Natural killer cell (primary cell): ENCODE measurements around the gene YTHDF1. TPM values are rescaled to one million over a fixed set of nuclear protein-coding genes. Genes with fewer than 3 reads are reported as not detected.

ENCODE experiments used
- ATAC-seq, 3 donors: fragments of 150-1000 bp in 2 of 3; fragments of 200-7000 bp in 1 of 3; cut with Tn5 transposase; 1 replicate in 1 of 3; 2 replicates in 2 of 3; pipeline ENCODE4 v1.10.0; 2021; ENCODE audit warnings: mild to moderate bottlenecking in 2 of 3, moderate library complexity in 2 of 3
- DNase-seq, 2 donors: peaks; one replicate each; pipeline versions ENCODE4 v3.0.0 to v3.0.0-alpha.2; 2013 to 2021; ENCODE audit warnings: mixed read lengths in 1 of 2
- H3K27ac ChIP-seq: one replicate; pipeline ENCODE4 v1.5.1; 2013; ENCODE audit warnings: mild to moderate bottlenecking, low read length
- H3K27me3 ChIP-seq: one replicate; pipeline ENCODE4 v1.6.1; 2013; ENCODE audit warnings: low read length; ENCODE audit not compliant: control insufficient read depth, insufficient read depth
- H3K36me3 ChIP-seq: one replicate; pipeline ENCODE4 v1.6.1; 2013; ENCODE audit warnings: low read length; ENCODE audit not compliant: control insufficient read depth, insufficient read depth
- H3K4me1 ChIP-seq: one replicate; pipeline ENCODE4 v1.6.1; 2013; ENCODE audit warnings: low read length; ENCODE audit not compliant: control insufficient read depth, insufficient read depth
- H3K4me3 ChIP-seq: one replicate; pipeline ENCODE4 v1.5.1; 2013; ENCODE audit warnings: low read length
- H3K9me3 ChIP-seq: one replicate; pipeline ENCODE4 v1.6.1; 2013; ENCODE audit warnings: low read length; ENCODE audit not compliant: control insufficient read depth, insufficient read depth
- H3K27ac Mint-ChIP-seq, 2 donors: one replicate each; pipeline ENCODE4 v1.8.0; 2022; ENCODE audit warnings: mild to moderate bottlenecking in 2 of 2, mixed read lengths in 2 of 2, moderate library complexity in 1 of 2
- H3K27me3 Mint-ChIP-seq, 2 donors: one replicate each; pipeline ENCODE4 v1.8.0; 2022; ENCODE audit warnings: low read depth in 2 of 2, mixed read lengths in 2 of 2
- H3K36me3 Mint-ChIP-seq: one replicate; pipeline ENCODE4 v1.8.0; 2022; ENCODE audit warnings: mixed read lengths
- H3K4me1 Mint-ChIP-seq, 2 donors: one replicate each; pipeline ENCODE4 v1.8.0; 2022; ENCODE audit warnings: mixed read lengths in 2 of 2
- H3K4me3 Mint-ChIP-seq: one replicate; pipeline ENCODE4 v1.8.0; 2022; ENCODE audit warnings: mild to moderate bottlenecking, moderate library complexity, mixed read lengths
- H3K9me3 Mint-ChIP-seq, 2 donors: one replicate each; pipeline ENCODE4 v1.8.0; 2022; ENCODE audit warnings: mixed read lengths in 2 of 2
- CTCF ChIP-seq: fragments of 200-600 bp; IDR thresholded peaks from one replicate; pipeline ENCODE4 v1.8.0; 2022; ENCODE audit warnings: antibody characterized with exemption
- WGBS: methylation state at CpG from one replicate; pipeline ENCODE4 v1.1.7; 2013; ENCODE audit warnings: missing lambda C conversion rate; ENCODE audit not compliant: insufficient coverage; 5-methylcytosine and 5-hydroxymethylcytosine counted together
- intact Hi-C: fragments of 100-400 bp; cut with micrococcal nuclease; formaldehyde crosslinking; loops from one replicate; pipeline ENCODE4 v1.14.2; 2022
- total RNA-seq, 4 donors: library from RNA; stranded (reverse); fragments of 120-200 nt in 1 of 4; gene quantifications; one replicate each; pipeline versions ENCODE4 v1.2.3 to v1.2.4, GENCODE V29; 2013 to 2022

Gene YTHDF1
- total RNA-seq, 3 donors from 2014 or later (not counting 1 experiment from before 2014, with no cell fraction given), result 39.1 to 43.1 (median 41.0) TPM

GRCh38 chr20:63187338-63188158 is 28.4 kb downstream of the YTHDF1 start:
- DNase-seq (no peak), ATAC-seq (no peak)
- 89% methylated on average over 7 of the region's 7 CpGs for WGBS
- H3K4me1 ChIP-seq, result no peaks in the 10 kb centered on the region
- no peak overlapping the region for H3K4me3 ChIP-seq
- no peak for TF ChIP-seq CTCF
- H3K4me3 Mint-ChIP-seq, result no peak overlapping the region
- H3K36me3 Mint-ChIP-seq, result no peaks in the 10 kb centered on the region
- H3K4me1 Mint-ChIP-seq, result no peaks in the 10 kb centered on the region
- H3K9me3 Mint-ChIP-seq, result no peaks in the 10 kb centered on the region
- no peaks in the 10 kb centered on the region for H3K9me3 ChIP-seq
- no peak overlapping the region for H3K27ac ChIP-seq
- no peaks in the 10 kb centered on the region for H3K27me3 ChIP-seq
- H3K27ac Mint-ChIP-seq, result no peak overlapping the region
- no peaks in the 10 kb centered on the region for H3K36me3 ChIP-seq
- no peaks in the 10 kb centered on the region for H3K27me3 Mint-ChIP-seq
- intact Hi-C loops, result no loop called here

GRCh38 chr20:63186528-63187316 is 29.2 kb downstream of the YTHDF1 start:
- H3K27ac ChIP-seq, result no peak overlapping the region
- intact Hi-C loops, result no loop called here
- 92% methylated on average over 8 of the region's 8 CpGs for WGBS
- no peaks in the 10 kb centered on the region for H3K9me3 ChIP-seq
- H3K36me3 Mint-ChIP-seq, result no peaks in the 10 kb centered on the region
- ATAC-seq, result no peak
- no peaks in the 10 kb centered on the region for H3K27me3 ChIP-seq
- H3K4me1 ChIP-seq, result no peaks in the 10 kb centered on the region
- no peak for DNase-seq
- no peak overlapping the region for H3K4me3 Mint-ChIP-seq
- no peak for TF ChIP-seq CTCF
- no peak overlapping the region for H3K27ac Mint-ChIP-seq
- H3K9me3 Mint-ChIP-seq, result no peaks in the 10 kb centered on the region
- H3K27me3 Mint-ChIP-seq, result peaks cover 0 to 3% of the 10 kb centered on the region in 2 donors
- H3K36me3 ChIP-seq, result no peaks in the 10 kb centered on the region
- no peaks in the 10 kb centered on the region for H3K4me1 Mint-ChIP-seq
- no peak overlapping the region for H3K4me3 ChIP-seq

GRCh38 chr20:63186084-63186483 is 29.8 kb downstream of the YTHDF1 start:
- Mint-ChIP-seq H3K4me1 (no peaks in the 10 kb centered on the region), H3K27ac (no peak overlapping the region), H3K9me3 (no peaks in the 10 kb centered on the region), H3K27me3 (peaks cover 2 to 5% of the 10 kb centered on the region in 2 donors), H3K4me3 (no peak overlapping the region), H3K36me3 (no peaks in the 10 kb centered on the region)
- Histone ChIP-seq H3K4me1 (no peaks in the 10 kb centered on the region), H3K36me3 (no peaks in the 10 kb centered on the region), H3K27me3 (no peaks in the 10 kb centered on the region), H3K4me3 (no peak overlapping the region), H3K27ac (no peak overlapping the region), H3K9me3 (no peaks in the 10 kb centered on the region)
- intact Hi-C loops, result no loop called here
- ATAC-seq, result no peak
- no peak for TF ChIP-seq CTCF
- no peak for DNase-seq
- 97% methylated on average over 8 of the region's 8 CpGs for WGBS
